Measurements from ENCODE around the gene MYL3. TPM values are rescaled to one million over a fixed set of nuclear protein-coding genes. Genes with fewer than 3 reads are reported as not detected.

MYL3 gene
- total and polyA plus RNA-seq, 2 of the 4 experiments (the other 2 are of a cell fraction), result 0.09 TPM; not detected in 1

- H3K56ac ChIP-seq (ENCODE audit: extremely low read depth, insufficient read depth, low read length), result no peak overlapping the region
- no peak overlapping the region for H2BK5ac ChIP-seq (ENCODE audit: low read depth, low read length, poor library complexity, severe bottlenecking)
- no peak overlapping the region for H2BK120ac ChIP-seq (ENCODE audit: low read depth, low read length)
- H2AK9ac ChIP-seq (replicated peaks; ENCODE audit: low read depth, low read length, poor library complexity), result no peak overlapping the region
- no peak overlapping the region for H3K4me3 ChIP-seq (ENCODE audit: insufficient read depth, low read depth, low read length)
- H3K18ac ChIP-seq (ENCODE audit: low read depth, low read length), result no peak overlapping the region
- H3K9me3 ChIP-seq (ENCODE audit: control insufficient read depth, insufficient read depth, low read length), result no peaks in the 10 kb centered on the region
- H3K4me1 ChIP-seq (ENCODE audit: control insufficient read depth, insufficient read depth, low read length), result no peaks in the 10 kb centered on the region
- H2BK20ac ChIP-seq (ENCODE audit: low read depth, low read length), result no peak overlapping the region
- H3K4ac ChIP-seq (ENCODE audit: low read depth, low read length), result no peak overlapping the region
- no peaks in the 10 kb centered on the region for H4K20me1 ChIP-seq (ENCODE audit: insufficient read depth, low read length)
- H3K23ac ChIP-seq (ENCODE audit: low read depth, low read length), result no peak overlapping the region
- POLR2A ChIA-PET (ENCODE audit: unreplicated experiment), result no interaction called here
- no peak overlapping the region for H3K27ac ChIP-seq (ENCODE audit: insufficient read depth, low read length)
- H2BK15ac ChIP-seq (ENCODE audit: low read depth, low read length), result no peak overlapping the region
- CTCF ChIA-PET, result no interaction called here
- H4K91ac ChIP-seq (ENCODE audit: insufficient read depth, low read depth, low read length), result no peak overlapping the region
- H3K9me1 ChIP-seq (ENCODE audit: insufficient read depth, low read length), result no peaks in the 10 kb centered on the region
- H2AK5ac ChIP-seq (ENCODE audit: low read depth, low read length), result no peak overlapping the region
- dilution Hi-C loops (cut with HindIII; ENCODE audit: low sequenced_read_pairs, unreplicated experiment), result no loop called here
- no TSS peak for BruUV-seq (replicated peaks)
- WGBS, 2 experiments (ENCODE audit: extremely low coverage in 2 of 2, insufficient read length in 1 of 2), result no CpG with 5 or more reads among the region's 2 CpGs
- H3K36me3 ChIP-seq (ENCODE audit: control insufficient read depth, insufficient read depth, low read length), result no peaks in the 10 kb centered on the region
- no peaks in the 10 kb centered on the region for H3K79me1 ChIP-seq (ENCODE audit: low read depth in 1 of 2, low read length in 2 of 2)
- no peak overlapping the region for H3K14ac ChIP-seq (replicated peaks; ENCODE audit: low read depth, low read length)
- H3K4me2 ChIP-seq (ENCODE audit: low read depth, low read length), result no peak overlapping the region
- no peak overlapping the region for H4K5ac ChIP-seq (ENCODE audit: low read depth, low read length)
- in situ Hi-C loops (cut with MboI; ENCODE audit: low sequenced_read_pairs), result no loop called here
- H3K27me3 ChIP-seq (ENCODE audit: control insufficient read depth, insufficient read depth, low read length), result peaks cover 29% of the 10 kb centered on the region
- no peak for DNase-seq
- no peak overlapping the region for H3K9ac ChIP-seq (ENCODE audit: low read depth, low read length)
- H4K8ac ChIP-seq (ENCODE audit: low read depth in 2 of 2, low read length in 2 of 2), result no peak overlapping the region
- intact Hi-C loops (cut with micrococcal nuclease), result no loop called here
- no peak for TF ChIP-seq CHD1 (IDR thresholded peaks at IDR 0.05; ENCODE audit: low read depth, low read length)
- TF ChIP-seq USF2 (IDR thresholded peaks at IDR 0.05; ENCODE audit: low read depth, low read length), result no peak
- no peak for TF ChIP-seq RFX5 (IDR thresholded peaks at IDR 0.05; ENCODE audit: low read depth, low read length)
- TF ChIP-seq RCOR1 (IDR thresholded peaks at IDR 0.05; ENCODE audit: insufficient replicate concordance, low read length), result no peak
- no peak for TF ChIP-seq SMC3 (IDR thresholded peaks at IDR 0.05; ENCODE audit: low read depth, low read length)
- TF ChIP-seq MAZ (IDR thresholded peaks at IDR 0.05; ENCODE audit: borderline replicate concordance, low read depth, low read length), result no peak
- TF ChIP-seq POLR2A (IDR thresholded peaks at IDR 0.05; ENCODE audit: low read depth, low read length), result no peak
- no peak for TF ChIP-seq ELK1 (IDR thresholded peaks at IDR 0.05; ENCODE audit: borderline replicate concordance, low read depth, low read length)
- no peak for TF ChIP-seq MXI1 (IDR thresholded peaks at IDR 0.05; ENCODE audit: borderline replicate concordance, low read depth, low read length)
- no peak for TF ChIP-seq MAFK (IDR thresholded peaks at IDR 0.05; ENCODE audit: low read depth, low read length)
- TF ChIP-seq BHLHE40 (IDR thresholded peaks at IDR 0.05; ENCODE audit: low read depth, low read length), result no peak
- no peak for TF ChIP-seq NFE2L2 (IDR thresholded peaks at IDR 0.05; ENCODE audit: low read depth, low read length)
- no peak for ATAC-seq (ENCODE audit: low read depth)
- no peak overlapping the region for H2AFZ ChIP-seq (replicated peaks; ENCODE audit: low read length, poor library complexity)
Measured at GRCh38 chr3:46830801-46831200, 32.4 kb downstream of the MYL3 start.
